T-cell (primary cell): Measurements from ENCODE around the gene SEC24A. TPM values are rescaled to one million over a fixed set of nuclear protein-coding genes. Genes with fewer than 3 reads are reported as not detected.
A peak's percentile ranks its signal among the peaks of the same experiment; 100 is the strongest.

Experiments
- ATAC-seq, 4 experiments: fragments of 200-7000 bp in 3 of 4; fragments of 150-1000 bp in 1 of 4; cut with Tn5 transposase; replicated peaks in 1 of 4; 1 replicate in 3 of 4; 2 replicates in 1 of 4; pipeline ENCODE4 v1.10.0; 2021; ENCODE audit warnings: moderate library complexity in 3 of 4, mild to moderate bottlenecking in 2 of 4, moderate number of reproducible peaks in 1 of 4
- CTCF ChIA-PET, 2 donors: fragments of 300-600 bp; sonication (Branson Sonifier 250); formaldehyde crosslinking; loops; one replicate each; lab custom pipeline; 2022; ENCODE audit warnings: antibody characterized with exemption in 2 of 2; lab: Charles Lee
- POLR2A ChIA-PET, 2 donors: fragments of 300-600 bp; sonication (Branson Sonifier 250); formaldehyde crosslinking; loops; one replicate each; lab custom pipeline; 2022; ENCODE audit warnings: antibody characterized with exemption in 2 of 2; lab: Charles Lee
- DNase-seq, 35 experiments: peaks; one replicate each; pipeline versions ENCODE4 v3.0.0 to v3.0.0-alpha.2; 2013 to 2023
- H3K27ac ChIP-seq: one replicate; pipeline ENCODE4 v1.5.1; 2013; ENCODE audit warnings: low read length
- H3K27me3 ChIP-seq, 2 experiments: replicated peaks in 1 of 2; 1 replicate in 1 of 2; 2 replicates in 1 of 2; pipeline versions ENCODE4 v1.6.1 to v1.7.0; 2013; ENCODE audit warnings: low read length in 1 of 2, mixed read lengths in 1 of 2; ENCODE audit not compliant: control insufficient read depth in 2 of 2, insufficient read depth in 2 of 2; ENCODE audit errors: extremely low read depth in 1 of 2
- H3K36me3 ChIP-seq, 2 donors: 1 replicate in 1 of 2; 2 replicates in 1 of 2; pipeline versions ENCODE4 v1.6.1 to v1.7.0; 2013; ENCODE audit warnings: low read length in 1 of 2; ENCODE audit not compliant: control insufficient read depth in 2 of 2, insufficient read depth in 1 of 2; ENCODE audit errors: extremely low read depth in 1 of 2
- H3K4me1 ChIP-seq, 2 experiments: 1 replicate in 1 of 2; 2 replicates in 1 of 2; pipeline versions ENCODE4 v1.6.1 to v1.7.0; 2013; ENCODE audit warnings: low read length in 2 of 2, mixed read lengths in 1 of 2; ENCODE audit not compliant: insufficient read depth in 2 of 2, control insufficient read depth in 1 of 2; ENCODE audit errors: extremely low read depth in 1 of 2
- H3K4me3 ChIP-seq, 2 donors: 1 replicate in 1 of 2; 2 replicates in 1 of 2; pipeline versions ENCODE4 v1.5.1 to v1.7.0; 2013; ENCODE audit warnings: mild to moderate bottlenecking in 2 of 2, low read length in 1 of 2, moderate library complexity in 1 of 2; ENCODE audit not compliant: control insufficient read depth in 1 of 2; ENCODE audit errors: extremely low read depth in 1 of 2
- H3K9me3 ChIP-seq: 2 replicates; pipeline ENCODE4 v1.7.0; 2013
- H3K27ac Mint-ChIP-seq, 2 donors: one replicate each; pipeline ENCODE4 v1.8.0; 2020 to 2021; ENCODE audit warnings: mild to moderate bottlenecking in 2 of 2, mixed read lengths in 2 of 2
- H3K27me3 Mint-ChIP-seq, 2 donors: one replicate each; pipeline ENCODE4 v1.8.0; 2021 to 2022; ENCODE audit warnings: mixed read lengths in 2 of 2
- H3K36me3 Mint-ChIP-seq: one replicate; pipeline ENCODE4 v1.8.0; 2021; ENCODE audit warnings: mixed read lengths
- H3K4me1 Mint-ChIP-seq, 3 donors: one replicate each; pipeline ENCODE4 v1.8.0; 2020 to 2022; ENCODE audit warnings: mixed read lengths in 3 of 3, mild to moderate bottlenecking in 1 of 3
- H3K4me3 Mint-ChIP-seq, 3 donors: one replicate each; pipeline ENCODE4 v1.8.0; 2020 to 2022; ENCODE audit warnings: mild to moderate bottlenecking in 3 of 3, mixed read lengths in 3 of 3, moderate library complexity in 3 of 3
- H3K9me3 Mint-ChIP-seq, 3 donors: one replicate each; pipeline ENCODE4 v1.8.0; 2020 to 2022; ENCODE audit warnings: mixed read lengths in 3 of 3
- WGBS: methylation state at CpG from one replicate; pipeline ENCODE4 v1.1.5; 2013; ENCODE audit warnings: missing lambda C conversion rate; ENCODE audit not compliant: insufficient coverage; 5-methylcytosine and 5-hydroxymethylcytosine counted together
- total RNA-seq, 35 experiments: library from RNA in 6 of 35; stranded (reverse) in 6 of 35; fragments of 120-200 nt in 1 of 35; gene quantifications; one replicate each; pipeline versions ENCODE4 v1.2.1 to v1.2.4 and lab custom pipeline; 2013 to 2026

The SEC24A gene
- total RNA-seq, 5 donors from 2014 or later (not counting 1 experiment from before 2014, with no cell fraction given), result 15.4 to 17.7 (median 16.1) TPM

- Mint-ChIP-seq H3K27ac (peak overlapping the region; percentile 17 to 77), H3K4me1 (peaks cover 0 to 22% (median 14%) of the 10 kb centered on the region in 3 donors), H3K27me3 (no peaks in the 10 kb centered on the region), H3K4me3 (no peak overlapping the region), H3K9me3 (no peaks in the 10 kb centered on the region), H3K36me3 (peaks cover 55% of the 10 kb centered on the region)
- Histone ChIP-seq H3K27ac (peak overlapping the region; percentile 31), H3K4me1 (peaks cover 0 to 3% of the 10 kb centered on the region in 2 experiments), H3K27me3 (no peaks in the 10 kb centered on the region), H3K4me3 (no peak overlapping the region), H3K36me3 (peaks cover 3 to 61% of the 10 kb centered on the region in 2 donors), H3K9me3 (no peaks in the 10 kb centered on the region)
- WGBS, result 54% methylated on average over 3 of the region's 3 CpGs
- ChIA-PET CTCF (interaction anchor here (0.5 to 1.1 kb wide), 2 partner anchors 21 to 38 kb away, joined by 5 to 13 read pairs; no protein-coding TSS in a partner anchor), POLR2A (interaction anchor here in 1 of 2 donors (0.5 to 0.7 kb wide), 3 partner anchors 12 to 237 kb away, joined by 3 read pairs; partner anchors contain the start of gene UBE2B)
- DNase-seq (no peak), ATAC-seq (peak in 1 of 4 experiments; percentile 32)
These were observed 40.0 kb upstream of the SEC24A start for GRCh38 chr5:134608555-134608954.

- no peaks in the 10 kb centered on the region for H3K9me3 ChIP-seq
- DNase-seq (no peak), ATAC-seq (no peak)
- ChIA-PET POLR2A (interaction anchor here in 1 of 2 donors (0.7 kb wide), 1 partner anchor 87 kb away, joined by 3 read pairs; no protein-coding TSS in a partner anchor), CTCF (interaction anchor here in 1 of 2 donors (1.1 kb wide), 1 partner anchor 22 kb away, joined by 13 read pairs; no protein-coding TSS in a partner anchor)
- H3K36me3 Mint-ChIP-seq, result peaks cover 61% of the 10 kb centered on the region
- H3K27me3 Mint-ChIP-seq, result no peaks in the 10 kb centered on the region
- H3K27me3 ChIP-seq, result no peaks in the 10 kb centered on the region
- H3K4me3 Mint-ChIP-seq, result no peak overlapping the region
- H3K4me1 Mint-ChIP-seq, result peaks cover 0 to 22% (median 14%) of the 10 kb centered on the region in 3 donors
- H3K27ac Mint-ChIP-seq, result peak overlapping the region; percentile 17 to 77
- no peaks in the 10 kb centered on the region for H3K9me3 Mint-ChIP-seq
- no CpG with 5 or more reads among the region's 3 CpGs for WGBS
- H3K36me3 ChIP-seq, result peaks cover 2 to 64% of the 10 kb centered on the region in 2 donors
- H3K4me3 ChIP-seq, result no peak overlapping the region
- peak overlapping the region; percentile 31 for H3K27ac ChIP-seq
- peaks cover 0 to 3% of the 10 kb centered on the region in 2 experiments for H3K4me1 ChIP-seq
These were observed 39.2 kb upstream of the SEC24A start for GRCh38 chr5:134609232-134609851.

- Histone ChIP-seq H3K4me1 (peaks cover 0 to 3% of the 10 kb centered on the region in 2 experiments), H3K27ac (no peak overlapping the region), H3K9me3 (no peaks in the 10 kb centered on the region), H3K4me3 (no peak overlapping the region), H3K27me3 (no peaks in the 10 kb centered on the region), H3K36me3 (peaks cover 0 to 61% of the 10 kb centered on the region in 2 donors)
- CTCF ChIA-PET, result interaction anchor here in 1 of 2 donors (0.6 to 0.7 kb wide), 3 partner anchors 9 to 322 kb away, joined by 3 read pairs; no protein-coding TSS in a partner anchor
- peak overlapping the region in 1 of 2 donors; percentile 16 for H3K27ac Mint-ChIP-seq
- no peak for DNase-seq
- peaks cover 0 to 15% (median 6%) of the 10 kb centered on the region in 3 donors for H3K4me1 Mint-ChIP-seq
- ATAC-seq, result no peak
- POLR2A ChIA-PET, result interaction anchor here (0.6 to 0.7 kb wide), 5 partner anchors 304 to 685 kb away, joined by 3 to 5 read pairs (median 4); no protein-coding TSS in a partner anchor
- H3K9me3 Mint-ChIP-seq, result no peaks in the 10 kb centered on the region
- peaks cover 57% of the 10 kb centered on the region for H3K36me3 Mint-ChIP-seq
- no peak overlapping the region for H3K4me3 Mint-ChIP-seq
- no peaks in the 10 kb centered on the region for H3K27me3 Mint-ChIP-seq
These were observed 37.9 kb upstream of the SEC24A start for GRCh38 chr5:134610725-134611124.

GRCh38 chr5:134611515-134611914, 37.1 kb upstream of the SEC24A start:
- peaks cover 0 to 54% of the 10 kb centered on the region in 2 donors for H3K36me3 ChIP-seq
- no peak overlapping the region for H3K27ac Mint-ChIP-seq
- WGBS, result 93% methylated on average over 2 of the region's 4 CpGs

GRCh38 chr5:134614450-134615085, 34.0 kb upstream of the SEC24A start:
- Histone ChIP-seq H3K4me1 (no peaks in the 10 kb centered on the region), H3K9me3 (no peaks in the 10 kb centered on the region), H3K27me3 (no peaks in the 10 kb centered on the region), H3K4me3 (no peak overlapping the region), H3K36me3 (peaks cover 6 to 48% of the 10 kb centered on the region in 2 donors), H3K27ac (no peak overlapping the region)
- Mint-ChIP-seq H3K9me3 (no peaks in the 10 kb centered on the region), H3K27ac (no peak overlapping the region), H3K4me1 (peaks cover 0 to under 1% (median 0%) of the 10 kb centered on the region in 3 donors), H3K4me3 (no peak overlapping the region), H3K36me3 (peaks cover 41% of the 10 kb centered on the region), H3K27me3 (no peaks in the 10 kb centered on the region)
- 100% methylated on average over 3 of the region's 5 CpGs for WGBS
- ChIA-PET CTCF (interaction anchor here in 1 of 2 donors (0.5 to 0.7 kb wide), 2 partner anchors 97 to 942 kb away, joined by 5 to 7 read pairs; no protein-coding TSS in a partner anchor), POLR2A (interaction anchor here (0.6 kb wide), 2 partner anchors 11 to 421 kb away, joined by 3 read pairs; no protein-coding TSS in a partner anchor)
- no peak for DNase-seq
- ATAC-seq, result no peak

More at GRCh38 chr5:134611515-134611914, 37.1 kb upstream of the SEC24A start:
- Mint-ChIP-seq H3K4me1 (peaks cover 0 to 14% (median 6%) of the 10 kb centered on the region in 3 donors), H3K4me3 (no peak overlapping the region), H3K27me3 (no peaks in the 10 kb centered on the region), H3K9me3 (no peaks in the 10 kb centered on the region), H3K36me3 (peaks cover 56% of the 10 kb centered on the region)
- H3K4me1 ChIP-seq, result peaks cover 0 to 3% of the 10 kb centered on the region in 2 experiments
- DNase-seq (no peak), ATAC-seq (no peak)
- no peak overlapping the region for H3K4me3 ChIP-seq
- ChIA-PET POLR2A (no interaction called here), CTCF (no interaction called here)
- no peaks in the 10 kb centered on the region for H3K9me3 ChIP-seq
- no peaks in the 10 kb centered on the region for H3K27me3 ChIP-seq
- no peak overlapping the region for H3K27ac ChIP-seq

GRCh38 chr5:134620634-134621033, 28.0 kb upstream of the SEC24A start:
- Histone ChIP-seq H3K4me3 (no peak overlapping the region), H3K36me3 (peaks cover 19 to 52% of the 10 kb centered on the region in 2 donors), H3K27ac (no peak overlapping the region), H3K27me3 (no peaks in the 10 kb centered on the region), H3K9me3 (no peaks in the 10 kb centered on the region), H3K4me1 (no peaks in the 10 kb centered on the region)
- no peaks in the 10 kb centered on the region for H3K9me3 Mint-ChIP-seq
- WGBS, result 100% methylated on average over 2 of the region's 2 CpGs
- no peak overlapping the region for H3K27ac Mint-ChIP-seq
- ATAC-seq (no peak), DNase-seq (no peak)
- H3K36me3 Mint-ChIP-seq, result peaks cover 34% of the 10 kb centered on the region
- CTCF ChIA-PET, result interaction anchor here in 1 of 2 donors (0.5 kb wide), 2 partner anchors 10 to 622 kb away, joined by 5 to 6 read pairs; no protein-coding TSS in a partner anchor
- H3K4me3 Mint-ChIP-seq, result no peak overlapping the region
- POLR2A ChIA-PET, result interaction anchor here in 1 of 2 donors (1.0 kb wide), 1 partner anchor 12 kb away, joined by 3 read pairs; the partner anchor contains the start of gene SAR1B
- H3K4me1 Mint-ChIP-seq, result peaks cover 12 to 19% (median 17%) of the 10 kb centered on the region in 3 donors
- no peaks in the 10 kb centered on the region for H3K27me3 Mint-ChIP-seq
